SW 1271 (cell line): Measurements from ENCODE around the gene ELL2.
"Not testable (repeated sequence)": the region's sequence is repeated elsewhere in the genome, so short reads cannot be mapped to it uniquely, and the experiment has no call there.

Experiments used
- DNase-seq, 2 experiments: peaks; one replicate each; lab custom pipeline; 2025; lab: John Stamatoyannopoulos, UW

ELL2 gene

DNA sequence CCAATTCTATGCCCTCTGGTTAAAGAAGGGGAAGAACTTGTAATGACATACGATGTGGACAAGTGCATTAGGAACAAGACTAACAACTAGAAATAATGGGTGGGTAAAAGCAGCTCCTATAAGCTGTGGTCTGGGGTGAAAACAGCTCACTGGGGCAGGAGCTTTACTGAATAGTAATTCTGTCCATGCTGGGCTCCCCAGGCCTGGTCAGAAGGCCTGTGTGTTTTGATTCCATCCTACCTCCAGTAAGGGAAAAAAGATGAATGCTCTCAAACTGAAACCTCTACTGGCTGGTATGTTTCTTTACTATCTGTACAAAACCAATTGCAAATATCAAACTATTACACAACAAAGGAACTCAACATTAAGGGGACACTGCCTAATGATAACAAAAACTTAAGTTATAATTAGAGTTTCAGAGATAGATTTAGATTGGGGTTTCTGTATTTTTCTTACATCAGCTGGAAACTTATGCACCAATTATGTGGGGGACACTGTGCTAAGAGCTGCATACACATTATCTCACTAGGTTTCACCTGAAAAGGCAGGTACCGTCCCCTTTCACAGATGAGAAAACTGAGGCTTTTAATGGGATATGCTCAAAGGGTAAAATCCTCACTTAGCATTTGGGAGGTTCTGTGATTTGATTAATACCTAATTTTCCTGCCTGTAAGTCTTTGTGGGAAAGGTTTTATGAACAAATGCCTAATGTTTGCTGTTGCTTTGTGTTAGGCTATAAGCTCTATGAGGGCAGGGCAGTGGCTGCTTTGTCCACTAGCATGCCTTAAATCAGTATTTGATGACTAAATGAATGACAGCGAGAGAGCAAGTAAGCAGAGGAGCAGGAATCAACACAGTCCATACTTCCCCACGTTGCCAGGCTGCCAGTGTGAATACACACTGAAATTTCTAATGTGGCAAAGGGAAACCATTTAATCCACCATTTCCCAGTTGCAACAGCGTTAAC, 53.6 kb downstream of the ELL2 start:
- DNase-seq = no peak

DNA sequence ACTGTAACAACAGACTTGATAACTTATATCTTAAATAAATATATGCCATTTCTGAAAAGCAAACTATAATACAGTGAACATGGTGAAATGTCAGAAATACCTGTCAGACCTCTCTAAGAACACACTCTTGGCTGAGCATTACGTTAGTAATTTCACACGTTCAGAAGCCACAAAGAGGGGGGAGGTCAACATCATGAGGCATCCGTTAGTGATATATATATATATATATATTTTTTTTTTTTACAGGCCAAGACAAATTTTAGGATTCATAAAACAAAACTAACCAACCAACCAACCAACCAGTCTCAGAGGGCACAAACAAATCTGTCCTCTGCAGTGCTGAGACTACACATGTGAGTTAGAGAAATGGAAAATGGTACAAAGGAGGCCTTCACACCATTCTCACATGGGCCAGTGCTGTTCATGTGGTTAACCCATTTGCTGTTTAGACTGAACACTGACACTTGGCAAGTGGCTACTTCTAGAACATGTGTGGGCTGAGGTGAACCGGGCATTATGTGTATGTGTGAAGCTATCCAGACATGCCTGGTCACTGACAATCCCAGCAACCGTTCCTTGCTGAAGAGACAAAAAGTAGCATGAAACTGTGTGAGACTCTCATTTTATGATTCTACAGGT, 54.5 kb downstream of the ELL2 start:
- DNase-seq = no peak

DNA sequence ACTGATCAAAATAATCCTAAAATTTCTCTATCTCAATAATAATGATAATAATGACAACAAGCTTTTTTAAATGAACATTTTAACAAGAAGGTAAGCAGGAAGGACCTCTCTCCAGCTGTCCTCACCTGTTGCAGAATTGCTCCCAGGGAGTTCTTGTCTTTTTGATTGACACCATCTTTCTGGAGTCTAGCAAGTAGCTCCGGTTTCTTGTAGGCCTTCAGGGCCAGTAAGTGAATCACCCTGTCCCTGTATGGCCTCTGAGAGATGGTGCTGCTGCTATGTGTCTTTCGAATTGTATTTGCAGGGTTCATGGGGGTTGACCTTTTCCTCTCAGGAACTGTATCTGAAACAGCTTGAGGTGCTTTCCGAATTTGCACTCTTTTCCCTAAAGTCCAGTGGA, 55.3 kb downstream of the ELL2 start:
- not testable (repeated sequence) for DNase-seq

DNA sequence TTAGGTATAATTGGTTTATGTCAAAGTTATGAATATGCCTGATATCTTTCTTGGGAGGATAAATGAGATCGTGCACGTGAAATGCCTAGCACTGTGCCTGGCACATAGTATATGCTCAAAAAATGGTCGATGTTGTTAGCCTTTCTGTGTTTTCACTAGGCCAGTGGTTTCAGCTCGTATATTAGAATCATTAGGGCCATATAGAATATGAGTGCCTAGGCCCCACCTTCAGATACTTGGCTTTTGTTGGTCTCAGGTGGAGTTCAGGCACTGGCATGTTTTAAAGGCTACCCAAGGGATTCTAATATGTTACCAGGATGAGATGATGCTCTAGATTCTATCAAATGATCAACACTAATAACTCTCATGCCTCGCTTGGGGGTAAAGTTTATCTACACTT, 56.8 kb downstream of the ELL2 start:
- DNase-seq = no peak

DNA sequence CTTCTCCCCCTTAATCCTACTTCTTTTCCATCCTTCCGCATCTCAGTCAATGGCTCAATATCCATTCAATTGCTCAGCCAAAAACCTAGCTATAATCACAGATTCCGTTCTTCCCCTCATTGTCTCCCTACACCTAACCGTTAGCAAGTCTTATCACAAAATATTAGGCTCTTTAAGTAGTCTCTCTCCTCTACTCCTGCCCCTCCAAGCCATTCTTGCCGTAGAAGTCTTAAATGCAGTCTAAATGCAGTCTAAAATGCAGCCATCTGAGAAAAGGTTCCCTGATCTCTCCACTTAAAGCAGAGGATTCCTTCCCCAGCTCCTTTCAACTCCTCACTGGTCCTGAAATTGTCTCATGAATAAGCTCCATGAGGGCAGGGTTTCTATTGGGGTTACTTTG, 57.8 kb downstream of the ELL2 start:
- no peak for DNase-seq

DNA sequence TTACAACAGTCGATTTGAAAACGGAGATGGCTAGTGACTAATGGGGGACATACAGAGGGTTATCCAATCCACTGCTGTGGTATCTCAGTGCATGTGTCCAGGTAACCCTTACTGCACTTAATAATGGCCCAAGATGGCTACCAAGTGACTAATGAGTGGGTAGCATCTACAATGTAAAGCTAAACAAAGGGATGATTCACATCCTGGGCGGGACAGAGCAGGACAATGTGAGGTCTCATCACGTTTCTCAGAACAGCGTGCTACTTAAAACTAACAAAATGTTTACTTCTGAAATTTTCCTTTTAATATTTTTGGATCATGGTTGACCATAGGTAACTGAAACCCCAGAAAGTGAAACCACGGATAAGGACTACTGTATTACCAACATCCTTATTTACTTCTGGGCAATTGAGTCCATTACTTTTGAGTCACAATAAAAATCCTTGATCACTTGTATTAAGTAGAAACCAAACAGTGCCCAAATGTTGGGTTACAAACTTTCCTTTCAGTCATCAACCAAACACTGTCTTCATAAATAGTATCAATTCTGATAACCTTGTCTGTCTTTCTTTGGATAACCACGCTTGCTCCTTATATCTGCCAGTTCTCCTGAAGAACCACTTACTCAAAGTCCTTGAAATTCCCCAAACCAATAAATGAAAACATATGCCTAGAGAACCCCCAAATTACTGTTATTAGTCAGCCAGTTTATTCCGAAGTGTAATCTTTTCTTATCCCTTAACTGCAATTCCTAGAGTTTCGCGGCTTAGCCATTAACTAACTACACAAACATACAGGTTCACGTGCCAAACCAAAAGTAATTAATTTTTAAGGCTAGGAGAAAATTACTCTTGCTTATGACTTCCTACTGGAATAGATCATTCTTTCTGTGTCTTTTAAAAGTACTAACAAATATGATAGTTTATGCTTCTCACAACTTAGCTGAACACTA, 59.7 kb downstream of the ELL2 start:
- peak in 1 of 2 experiments; percentile 53 for DNase-seq

DNA sequence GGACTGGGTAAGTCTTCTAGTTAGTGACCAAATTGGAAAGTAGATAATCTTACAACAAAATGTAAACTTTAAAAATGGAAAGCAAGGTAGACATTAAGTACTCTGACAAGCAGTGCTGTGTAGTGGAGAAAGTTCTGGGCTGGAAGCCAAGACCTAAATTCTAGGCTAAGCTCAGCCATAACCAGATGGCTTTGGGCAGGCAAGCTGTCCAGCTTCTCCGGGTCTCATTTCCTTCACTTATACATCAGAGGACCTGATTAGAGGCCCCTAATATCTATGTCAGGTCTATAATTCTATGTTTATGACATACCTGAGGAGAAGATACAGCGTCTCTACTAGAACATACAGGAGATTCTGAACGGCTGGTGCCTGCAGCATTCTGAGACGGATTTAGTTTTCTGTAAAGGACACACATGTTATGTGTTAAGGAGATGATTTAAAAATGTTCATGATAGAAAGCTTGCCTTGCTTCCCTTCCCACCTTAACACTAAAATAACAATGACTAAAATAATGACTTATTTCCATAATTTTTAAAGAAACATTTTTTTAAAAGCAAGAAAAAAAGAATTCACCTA, 61.2 kb downstream of the ELL2 start:
- no peak for DNase-seq

DNA sequence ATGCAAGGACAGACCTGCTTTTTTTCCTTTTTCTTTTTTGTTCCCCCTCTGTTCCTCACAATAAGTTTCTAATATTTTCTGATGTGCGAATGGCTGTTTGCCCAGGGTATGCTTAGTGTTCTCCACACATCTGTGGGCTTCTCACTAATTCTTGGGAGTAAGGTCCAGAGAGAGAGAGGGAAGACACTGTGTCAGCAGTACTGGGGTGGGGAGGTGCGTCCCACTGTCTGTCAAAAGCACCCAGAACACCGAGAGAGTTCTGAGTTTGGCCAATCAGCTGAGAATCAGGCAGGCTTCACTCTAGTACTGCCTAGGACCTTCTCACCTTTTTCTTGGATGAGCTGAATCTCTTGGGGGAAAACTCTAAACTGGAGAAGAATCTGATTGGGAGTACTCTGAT, 61.8 kb downstream of the ELL2 start:
- DNase-seq = no peak

DNA sequence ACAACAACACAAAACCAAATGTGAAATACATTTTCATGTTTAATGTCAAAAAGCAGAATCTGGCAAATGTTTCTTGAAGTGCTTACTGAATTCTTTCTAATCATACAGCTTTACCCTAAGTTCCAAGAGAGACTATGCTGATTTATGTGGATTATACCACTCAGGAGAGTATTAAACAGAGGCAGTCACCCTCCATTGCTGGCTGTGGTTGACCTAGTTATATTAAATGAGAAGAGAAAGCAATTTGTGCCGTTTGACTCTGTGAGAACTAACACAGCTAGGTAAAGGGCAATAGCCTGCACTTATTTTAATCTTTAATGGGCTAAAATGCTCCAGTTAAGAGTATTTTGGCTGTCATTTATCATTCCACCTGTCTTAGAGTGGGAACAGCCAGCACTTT, 62.6 kb downstream of the ELL2 start:
- DNase-seq = no peak

DNA sequence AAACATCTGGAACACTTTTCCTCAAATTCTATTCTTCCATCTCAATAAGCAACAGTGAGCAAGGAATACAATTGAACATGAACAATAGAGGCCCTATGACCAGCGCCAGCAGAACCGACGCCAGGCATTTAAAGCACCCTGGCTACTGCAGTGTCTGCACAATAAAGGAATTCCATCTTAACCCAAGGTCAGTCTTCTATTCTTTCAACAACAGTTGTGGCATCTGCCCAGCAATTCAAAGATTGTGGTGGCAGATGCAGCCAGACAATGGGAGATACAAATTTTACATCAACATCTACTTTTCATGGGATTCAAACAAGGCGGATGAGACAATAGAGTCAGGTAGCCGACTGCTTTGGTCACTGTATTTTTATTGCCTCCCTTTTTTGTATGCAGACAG, 65.9 kb downstream of the ELL2 start:
- no peak for DNase-seq

DNA sequence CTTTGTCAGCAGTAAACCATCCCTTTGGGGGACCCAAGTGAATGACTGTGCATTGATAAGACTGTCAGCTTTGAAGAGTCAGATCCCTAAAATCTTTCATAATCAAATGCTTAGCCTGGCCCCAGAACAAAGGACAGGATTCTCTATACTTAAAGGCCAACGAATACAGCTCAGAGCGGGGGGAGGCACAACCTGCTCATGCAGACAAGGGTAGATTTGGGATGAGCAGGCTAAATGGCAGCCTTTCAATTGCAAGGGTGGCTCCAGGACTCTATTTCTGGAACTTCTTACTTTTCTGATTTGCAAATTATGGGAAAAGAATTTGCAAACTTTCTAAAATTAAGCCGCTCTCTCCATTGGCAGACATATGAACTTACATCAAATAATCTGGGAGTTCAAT, 66.4 kb downstream of the ELL2 start:
- DNase-seq = no peak

DNA sequence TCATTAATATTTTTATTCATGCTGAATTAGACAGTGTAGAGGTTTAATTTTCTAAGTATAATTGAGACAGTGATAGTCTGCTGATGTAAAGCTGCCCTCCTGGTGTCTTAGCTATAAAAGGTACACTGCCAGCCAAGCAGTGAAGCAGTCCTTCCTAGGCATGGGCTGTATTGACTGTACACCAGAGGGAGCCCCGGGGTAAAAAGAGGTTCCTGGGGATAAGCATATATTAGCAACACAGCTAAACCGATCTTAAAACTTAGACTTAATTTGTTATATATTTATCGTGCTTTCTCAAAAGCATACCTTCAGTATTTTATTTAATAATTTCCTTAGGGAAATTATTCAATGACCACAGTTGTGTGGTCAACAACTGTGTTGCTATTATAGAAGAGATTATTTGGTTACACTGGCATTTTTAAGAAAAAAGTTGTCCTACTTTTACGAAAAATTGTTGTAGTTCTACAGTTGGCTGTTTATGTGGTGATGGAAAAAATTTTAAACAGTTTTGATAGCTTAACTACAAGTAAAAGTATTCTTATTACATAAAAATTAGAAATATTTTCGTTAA, 68.8 kb downstream of the ELL2 start:
- DNase-seq = peak in 1 of 2 experiments; percentile 62

DNA sequence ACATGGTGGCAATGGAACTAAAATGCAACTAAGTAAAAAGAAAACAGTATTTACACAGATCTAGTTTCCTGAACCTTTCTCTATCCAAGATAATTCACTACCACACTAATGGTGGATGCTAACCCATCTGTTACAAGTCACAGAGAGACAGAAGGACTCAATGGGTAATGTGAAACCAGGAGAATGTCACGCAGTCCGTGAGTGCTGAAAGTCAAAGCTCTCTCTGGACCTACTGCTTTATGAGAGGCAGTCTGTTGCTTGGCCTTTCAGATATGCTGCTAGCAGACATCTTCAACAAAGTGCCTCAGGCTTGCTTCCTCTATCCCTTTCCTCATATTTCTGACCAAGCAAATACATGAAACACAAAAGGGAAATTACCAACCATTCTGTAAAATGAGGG, 70.2 kb downstream of the ELL2 start:
- no peak for DNase-seq

DNA sequence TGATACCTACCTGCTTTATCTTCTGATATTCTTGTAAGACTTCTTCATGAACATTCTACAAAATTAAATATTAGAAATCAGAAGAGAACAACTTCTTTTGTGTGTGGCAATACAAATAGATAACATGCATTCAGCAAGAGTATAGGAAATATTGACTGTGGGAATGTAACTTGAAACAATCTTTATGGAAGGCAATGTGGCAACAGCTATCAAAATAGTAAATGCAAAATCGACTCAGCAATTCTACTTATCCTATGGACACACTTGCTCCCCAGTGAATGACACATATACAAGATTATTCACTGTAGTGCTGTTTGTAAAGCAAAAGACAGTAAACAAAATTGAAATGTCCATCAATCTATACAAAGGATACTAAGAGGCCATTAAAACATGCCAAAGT, 72.6 kb downstream of the ELL2 start:
- no peak for DNase-seq

DNA sequence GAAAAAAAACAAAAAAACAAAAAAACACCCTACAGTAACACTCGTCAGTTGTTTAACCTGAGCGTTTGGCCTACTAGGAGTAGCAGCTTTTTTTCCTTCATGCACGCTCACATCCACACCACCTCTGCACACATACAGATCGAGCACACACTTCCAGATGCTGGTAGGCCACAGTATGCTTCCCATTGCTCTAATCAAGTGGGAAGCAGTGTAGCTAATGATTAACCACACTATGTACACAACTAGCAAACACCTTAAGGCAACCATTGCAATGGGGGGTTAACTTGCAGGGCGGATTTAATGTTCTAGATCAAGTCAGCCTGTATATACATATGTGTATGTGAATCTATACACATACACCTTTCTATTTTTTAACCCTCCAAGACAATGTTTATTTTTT, 73.7 kb downstream of the ELL2 start:
- no peak for DNase-seq

DNA sequence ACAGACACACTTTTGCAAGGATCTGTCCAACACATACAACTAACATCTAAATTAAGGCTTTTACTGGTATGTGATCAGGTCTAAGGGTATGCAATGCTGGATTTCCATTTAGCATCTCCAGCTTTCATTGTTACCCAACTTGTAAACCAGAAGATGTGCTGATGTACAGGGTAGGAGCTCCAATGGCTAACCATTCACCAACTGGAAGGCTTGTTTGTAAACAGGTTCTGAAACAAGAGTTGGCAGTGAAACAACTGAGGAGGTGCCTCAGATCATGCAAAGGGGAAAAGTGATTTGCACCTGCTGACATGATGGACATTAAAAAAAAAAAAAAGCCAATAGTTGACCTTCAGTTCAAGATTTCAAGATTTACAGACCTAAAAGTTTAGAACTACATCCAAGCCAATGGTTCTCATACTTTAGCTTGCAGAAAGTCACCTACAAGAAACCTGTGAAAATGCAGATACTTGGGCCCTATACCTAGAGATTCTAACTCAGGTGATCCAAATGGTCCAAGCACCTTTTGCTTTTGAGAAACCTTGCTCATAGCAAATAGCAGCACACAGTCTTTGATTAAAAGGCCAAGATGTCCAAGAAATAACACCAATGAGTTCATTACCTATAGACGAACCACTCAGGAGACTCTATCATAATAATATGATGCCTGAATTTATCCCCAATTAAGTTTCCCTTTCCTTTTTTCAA, 75.2 kb downstream of the ELL2 start:
- no peak for DNase-seq

DNA sequence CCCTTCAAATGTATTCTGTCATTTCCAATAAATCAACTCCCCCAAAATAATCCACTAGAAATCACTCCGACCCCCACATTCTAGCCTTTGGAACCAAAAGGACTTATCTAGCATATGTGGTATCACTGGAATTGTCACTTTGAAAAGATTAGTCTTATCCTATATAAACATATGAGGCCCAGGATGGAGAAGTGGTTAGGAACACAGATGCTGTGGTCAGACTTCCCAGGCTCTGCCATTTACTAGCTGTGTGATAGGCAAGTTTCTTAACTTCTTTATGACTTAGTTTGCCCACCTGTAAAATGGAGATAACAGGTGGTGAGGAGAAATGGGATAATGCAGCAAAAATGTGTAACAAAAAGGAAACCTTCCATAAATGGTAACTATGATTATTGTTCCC, 77.1 kb downstream of the ELL2 start:
- no peak for DNase-seq

DNA sequence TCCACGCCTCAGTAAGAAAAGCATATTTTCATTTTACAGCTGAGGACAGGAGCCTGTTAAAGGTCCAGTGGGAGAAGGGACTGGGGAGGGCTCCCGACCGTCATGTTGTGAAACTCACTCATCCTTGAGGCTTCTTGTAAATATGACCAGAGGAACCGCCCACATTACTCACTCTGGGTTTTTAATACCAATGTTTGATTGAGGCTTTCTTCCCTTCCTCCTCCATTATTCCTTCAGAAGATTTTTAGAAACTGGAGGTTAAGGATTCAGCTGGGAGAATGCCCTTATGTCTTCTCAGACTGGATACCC, 77.7 kb downstream of the ELL2 start:
- DNase-seq = no peak

DNA sequence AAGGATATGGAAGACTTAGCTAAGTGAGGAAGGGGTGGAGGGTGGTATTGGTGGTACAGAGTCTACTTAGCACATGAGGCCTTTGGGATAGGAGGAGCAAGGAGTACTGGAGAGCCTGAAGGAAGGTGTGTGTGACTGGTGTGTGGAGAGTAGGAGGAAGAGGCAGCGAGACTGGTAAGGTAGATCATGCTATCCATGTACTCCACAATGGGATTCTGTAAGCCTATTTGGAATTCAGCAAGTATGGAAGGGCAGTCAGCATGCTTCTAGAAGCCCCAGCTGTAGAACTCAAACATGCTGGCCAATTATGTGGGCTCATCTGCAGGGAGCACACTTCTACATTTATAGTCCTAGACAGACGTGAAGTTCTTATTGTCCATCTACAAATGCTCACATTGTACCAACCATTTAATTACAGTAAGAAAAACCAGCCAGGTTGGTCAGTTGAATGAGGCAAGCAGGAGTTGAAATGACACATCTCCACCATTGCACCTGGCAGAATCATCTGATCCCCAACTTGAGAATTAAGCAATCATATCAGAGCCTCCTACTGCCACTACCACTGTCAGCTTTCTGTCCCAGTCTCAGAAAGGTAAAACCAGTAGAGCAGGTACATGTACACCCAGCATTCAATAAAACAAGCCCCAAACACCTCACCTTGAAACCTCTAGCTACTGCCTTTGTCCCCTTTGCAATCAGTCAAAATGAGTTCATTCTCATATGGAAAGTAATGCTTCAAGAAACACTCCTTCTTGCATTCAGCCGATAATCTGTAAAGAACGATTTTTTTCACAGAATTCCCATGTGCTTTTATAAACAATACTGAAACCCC, 78.2 kb downstream of the ELL2 start:
- no peak for DNase-seq

DNA sequence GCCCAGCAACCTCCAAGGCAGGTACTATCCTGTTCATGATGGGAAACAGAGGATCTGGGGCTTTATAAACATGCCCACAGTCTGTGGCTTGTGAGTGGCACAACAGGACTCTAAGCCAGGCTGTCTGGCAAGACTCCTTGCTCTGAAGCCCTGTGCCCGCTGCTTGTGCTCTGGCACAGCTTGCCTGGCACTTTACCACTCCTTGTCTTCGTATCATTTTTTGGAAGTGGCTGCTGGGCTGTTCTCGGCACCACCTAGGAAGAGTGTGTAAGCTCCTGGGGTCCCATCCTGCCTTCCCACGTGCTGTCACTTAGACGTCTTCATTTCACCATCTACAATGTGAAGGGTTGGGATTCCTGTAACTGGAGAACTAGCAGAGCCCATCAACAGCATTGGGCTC, 79.8 kb downstream of the ELL2 start:
- DNase-seq = no peak
